Measurements from ENCODE around the gene TIGD1.

DNA sequence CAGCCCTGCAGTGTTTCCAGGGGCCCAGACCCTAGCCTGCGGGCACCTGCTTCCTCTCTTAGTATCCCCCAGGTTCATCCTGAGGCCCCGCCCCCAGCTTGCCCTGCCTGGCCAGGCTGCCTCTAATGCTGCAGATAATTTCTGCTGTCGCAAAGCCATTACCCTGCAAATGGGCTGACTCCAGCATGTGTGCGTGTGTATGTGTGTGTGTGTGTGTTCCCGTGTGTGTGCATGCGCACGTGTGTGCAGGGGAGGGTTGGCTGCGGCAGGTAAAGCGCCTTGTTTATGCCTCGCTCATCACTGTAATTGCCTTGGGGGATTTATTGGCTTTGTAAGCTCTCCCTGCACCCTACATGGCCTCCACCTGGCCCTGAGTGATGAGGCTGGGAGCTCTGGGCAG, 37.8 kb downstream of the TIGD1 start:
- no peak for TF ChIP-seq TCF4 (CRISPR knock-in tag; IDR thresholded peaks at IDR 0.05; ENCODE audit: borderline replicate concordance)
- TF ChIP-seq, protein P1, sequence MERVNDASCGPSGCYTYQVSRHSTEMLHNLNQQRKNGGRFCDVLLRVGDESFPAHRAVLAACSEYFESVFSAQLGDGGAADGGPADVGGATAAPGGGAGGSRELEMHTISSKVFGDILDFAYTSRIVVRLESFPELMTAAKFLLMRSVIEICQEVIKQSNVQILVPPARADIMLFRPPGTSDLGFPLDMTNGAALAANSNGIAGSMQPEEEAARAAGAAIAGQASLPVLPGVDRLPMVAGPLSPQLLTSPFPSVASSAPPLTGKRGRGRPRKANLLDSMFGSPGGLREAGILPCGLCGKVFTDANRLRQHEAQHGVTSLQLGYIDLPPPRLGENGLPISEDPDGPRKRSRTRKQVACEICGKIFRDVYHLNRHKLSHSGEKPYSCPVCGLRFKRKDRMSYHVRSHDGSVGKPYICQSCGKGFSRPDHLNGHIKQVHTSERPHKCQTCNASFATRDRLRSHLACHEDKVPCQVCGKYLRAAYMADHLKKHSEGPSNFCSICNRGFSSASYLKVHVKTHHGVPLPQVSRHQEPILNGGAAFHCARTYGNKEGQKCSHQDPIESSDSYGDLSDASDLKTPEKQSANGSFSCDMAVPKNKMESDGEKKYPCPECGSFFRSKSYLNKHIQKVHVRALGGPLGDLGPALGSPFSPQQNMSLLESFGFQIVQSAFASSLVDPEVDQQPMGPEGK (CRISPR knock-in tag; IDR thresholded peaks at IDR 0.05; ENCODE audit: borderline replicate concordance), result no peak
- TF ChIP-seq ISL1 (CRISPR knock-in tag; IDR thresholded peaks at IDR 0.05), result no peak
- no peak for TF ChIP-seq ZFP3 (CRISPR knock-in tag; IDR thresholded peaks at IDR 0.05)
- TF ChIP-seq BACH2 (CRISPR knock-in tag; IDR thresholded peaks at IDR 0.05; ENCODE audit: borderline replicate concordance), result no peak
- TF ChIP-seq ZFP30 (CRISPR knock-in tag; IDR thresholded peaks at IDR 0.05), result no peak

All from SK-N-SH treated with all-trans-retinoic acid at 6 μM for 48 hours (cell line).